BE2C (cell line): ENCODE data around the gene CRNN.

Source experiments
- DNase-seq: peaks from one replicate; pipeline ENCODE4 v3.0.0-alpha.2; 2020
- H3K27me3 ChIP-seq: fragments of 250-450 bp; sonication (Bioruptor Pico); 2 replicates; pipeline ENCODE4 v1.5.1; 2020; ENCODE audit warnings: mild to moderate bottlenecking
- H3K36me3 ChIP-seq: fragments of 250-450 bp; sonication (Bioruptor Pico); 2 replicates; pipeline ENCODE4 v1.5.1; 2020; ENCODE audit warnings: mild to moderate bottlenecking
- H3K4me1 ChIP-seq: fragments of 250-450 bp; sonication (Bioruptor Pico); 2 replicates; pipeline ENCODE4 v1.5.1; 2020
- H3K4me3 ChIP-seq: 2 replicates; pipeline ENCODE4 v1.5.1; 2011; ENCODE audit warnings: low read depth, low read length
- H3K9me3 ChIP-seq: fragments of 250-450 bp; sonication (Bioruptor Pico); 2 replicates; pipeline ENCODE4 v1.5.1; 2020
- CTCF ChIP-seq: IDR thresholded peaks from 2 replicates; pipeline ENCODE4 v1.5.1; 2012; ENCODE audit warnings: mild to moderate bottlenecking, low read depth, low read length

CRNN gene

DNA sequence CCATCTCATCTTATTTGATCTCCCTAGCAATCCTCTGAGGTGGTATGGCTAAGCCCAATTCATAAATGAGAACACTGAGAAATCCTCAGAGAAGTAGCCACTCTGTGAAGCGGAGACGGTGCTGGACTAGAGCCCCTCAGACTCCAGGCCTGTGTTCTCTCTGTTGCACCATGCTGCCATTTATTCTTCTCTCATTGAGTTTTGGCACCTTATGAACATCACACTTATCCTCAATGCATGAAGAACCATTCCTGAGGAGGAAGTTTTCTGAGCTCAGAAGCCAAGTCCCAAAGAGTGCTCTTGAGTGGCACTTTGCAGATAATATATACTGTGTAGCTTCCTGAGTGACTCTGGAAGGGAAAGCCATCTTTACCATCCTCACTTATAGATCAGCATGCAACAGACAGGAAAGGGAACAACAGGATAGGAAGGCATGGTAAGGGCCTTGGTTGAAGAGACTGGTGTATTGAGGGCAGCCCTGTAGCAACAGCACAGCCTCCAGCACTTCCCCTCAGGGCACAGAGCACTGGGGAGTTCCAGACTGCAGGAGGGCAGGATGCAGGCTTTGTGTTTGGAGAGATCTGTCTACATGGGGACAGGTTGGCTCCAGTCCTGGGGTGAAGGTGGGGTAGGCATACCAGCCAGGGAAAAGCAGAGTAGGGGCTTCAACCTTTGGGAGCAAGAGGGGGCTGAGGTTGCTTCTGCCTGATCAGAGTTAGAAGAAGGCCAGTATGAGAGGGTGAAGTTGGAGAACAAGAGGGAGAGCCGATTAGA, 1.6 kb upstream of the CRNN start:
- Histone ChIP-seq H3K36me3 (no peaks in the 10 kb centered on the region), H3K4me3 (no peak overlapping the region), H3K9me3 (no peaks in the 10 kb centered on the region), H3K4me1 (no peaks in the 10 kb centered on the region), H3K27me3 (no peaks in the 10 kb centered on the region)
- TF ChIP-seq CTCF: no peak
- no peak for DNase-seq

DNA sequence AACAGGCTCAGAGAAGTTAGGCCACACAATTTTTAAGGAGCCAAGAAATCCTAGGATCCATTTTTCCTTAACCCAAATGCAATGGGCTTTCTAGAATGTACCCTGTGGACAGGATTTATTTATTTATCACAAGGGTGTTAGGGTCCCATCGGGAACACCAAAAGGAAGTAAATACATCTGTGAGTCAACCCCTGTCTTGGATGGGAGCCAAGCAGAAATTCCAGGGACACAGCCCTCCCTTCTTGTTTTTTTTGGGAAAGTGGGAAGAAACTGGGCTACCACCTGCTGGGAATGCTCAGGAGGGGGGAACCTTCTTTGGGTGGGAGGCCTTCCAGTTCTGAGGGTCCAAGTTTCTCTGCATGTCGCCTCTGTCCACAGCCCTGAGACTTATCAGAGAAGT, 1.3 kb downstream of the CRNN start:
- Histone ChIP-seq H3K4me1 (no peaks in the 10 kb centered on the region), H3K9me3 (no peaks in the 10 kb centered on the region), H3K27me3 (no peaks in the 10 kb centered on the region), H3K4me3 (no peak overlapping the region), H3K36me3 (no peaks in the 10 kb centered on the region)
- no peak for DNase-seq
- no peak for TF ChIP-seq CTCF

GRCh38 chr1:152411134-152411533, 2.9 kb downstream of the CRNN start:
- no peak for DNase-seq
- no peak overlapping the region for H3K4me3 ChIP-seq
- H3K36me3 ChIP-seq: no peaks in the 10 kb centered on the region
- no peaks in the 10 kb centered on the region for H3K4me1 ChIP-seq
- no peaks in the 10 kb centered on the region for H3K27me3 ChIP-seq
- no peaks in the 10 kb centered on the region for H3K9me3 ChIP-seq
- TF ChIP-seq CTCF: no peak

GRCh38 chr1:152410599-152410998, 3.5 kb downstream of the CRNN start:
- no peaks in the 10 kb centered on the region for H3K36me3 ChIP-seq
- no peaks in the 10 kb centered on the region for H3K4me1 ChIP-seq
- no peak for DNase-seq
- H3K27me3 ChIP-seq: no peaks in the 10 kb centered on the region
- H3K4me3 ChIP-seq: no peak overlapping the region
- no peak for TF ChIP-seq CTCF
- no peaks in the 10 kb centered on the region for H3K9me3 ChIP-seq

GRCh38 chr1:152410028-152410427, 4.0 kb downstream of the CRNN start:
- no peaks in the 10 kb centered on the region for H3K36me3 ChIP-seq
- H3K4me3 ChIP-seq: no peak overlapping the region
- H3K27me3 ChIP-seq: no peaks in the 10 kb centered on the region
- TF ChIP-seq CTCF: no peak
- no peaks in the 10 kb centered on the region for H3K4me1 ChIP-seq
- H3K9me3 ChIP-seq: no peaks in the 10 kb centered on the region
- DNase-seq: no peak

DNA sequence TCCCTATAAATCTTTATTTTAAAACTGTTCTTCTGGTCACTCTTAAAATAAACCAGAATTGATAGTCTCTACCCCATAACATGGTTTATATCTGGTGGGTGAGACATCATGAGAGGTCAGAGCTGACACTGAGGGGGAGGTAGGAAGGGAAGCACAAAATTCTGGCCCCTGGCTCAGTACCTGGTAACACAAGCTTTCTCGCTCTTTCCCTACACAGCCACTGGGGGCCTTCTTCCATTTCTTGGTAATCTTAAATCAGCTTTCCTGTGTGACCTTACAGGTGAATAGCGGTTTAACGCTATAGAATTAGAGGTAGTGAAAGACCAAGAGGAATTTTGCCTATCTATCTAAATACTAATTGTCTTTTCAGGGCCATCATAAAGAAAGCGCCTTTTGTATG, 5.4 kb downstream of the CRNN start:
- TF ChIP-seq CTCF: no peak
- DNase-seq: no peak
- H3K4me3 ChIP-seq: no peak overlapping the region
- no peaks in the 10 kb centered on the region for H3K9me3 ChIP-seq
- H3K36me3 ChIP-seq: no peaks in the 10 kb centered on the region
- H3K27me3 ChIP-seq: no peaks in the 10 kb centered on the region
- H3K4me1 ChIP-seq: no peaks in the 10 kb centered on the region
